NK-92 treated with Interleukin-12 subunit alpha and Interleukin-12 subunit beta, amount 100 ng/mL, for 24 hours (cell line): ENCODE data around the gene MED13.
A peak's percentile ranks its signal among the peaks of the same experiment; 100 is the strongest.
"Not testable (repeated sequence)": the region's sequence is repeated elsewhere in the genome, so short reads cannot be mapped to it uniquely, and the experiment has no call there.

ENCODE experiments used
- DNase-seq: peaks from one replicate; lab custom pipeline; 2025; lab: John Stamatoyannopoulos, UW

The MED13 gene

GRCh38 chr17:62090021-62090824 is 25.1 kb upstream of the MED13 start:
- no peak for DNase-seq

GRCh38 chr17:62089334-62089733 is 24.3 kb upstream of the MED13 start:
- no peak for DNase-seq

- DNase-seq = no peak
Measured at GRCh38 chr17:62086737-62087136, 21.7 kb upstream of the MED13 start.

- no peak for DNase-seq
Measured at GRCh38 chr17:62085511-62086408, 20.7 kb upstream of the MED13 start.

- DNase-seq = no peak
Measured at GRCh38 chr17:62084585-62084984, 19.5 kb upstream of the MED13 start.

GRCh38 chr17:62083651-62084050 is 18.6 kb upstream of the MED13 start:
- no peak for DNase-seq

GRCh38 chr17:62080647-62081046 is 15.6 kb upstream of the MED13 start:
- no peak for DNase-seq

DNA sequence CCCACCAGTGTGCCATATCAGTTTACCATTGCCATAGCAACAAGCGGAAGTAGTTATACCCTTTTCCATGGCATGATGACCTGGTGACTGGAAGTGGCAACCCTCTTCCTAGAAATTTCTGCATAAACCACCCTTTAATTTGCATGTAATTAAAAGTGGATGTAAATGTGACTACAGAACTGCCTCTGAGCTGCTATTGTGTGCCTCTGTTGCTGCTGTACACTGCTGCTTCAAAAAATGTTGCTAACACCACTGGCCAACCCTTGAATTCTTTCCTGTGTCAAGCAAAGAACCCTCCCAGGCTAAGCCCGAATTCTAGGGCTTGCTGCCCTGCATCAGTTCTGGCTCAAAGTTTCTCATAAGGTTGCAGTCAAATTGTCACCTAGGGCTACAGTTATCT is 12.9 kb upstream of the MED13 start:
- no peak for DNase-seq

GRCh38 chr17:62076864-62077788 is 12.0 kb upstream of the MED13 start:
- DNase-seq = no peak

- no peak for DNase-seq
Measured at GRCh38 chr17:62075308-62075815, 10.3 kb upstream of the MED13 start.

DNA sequence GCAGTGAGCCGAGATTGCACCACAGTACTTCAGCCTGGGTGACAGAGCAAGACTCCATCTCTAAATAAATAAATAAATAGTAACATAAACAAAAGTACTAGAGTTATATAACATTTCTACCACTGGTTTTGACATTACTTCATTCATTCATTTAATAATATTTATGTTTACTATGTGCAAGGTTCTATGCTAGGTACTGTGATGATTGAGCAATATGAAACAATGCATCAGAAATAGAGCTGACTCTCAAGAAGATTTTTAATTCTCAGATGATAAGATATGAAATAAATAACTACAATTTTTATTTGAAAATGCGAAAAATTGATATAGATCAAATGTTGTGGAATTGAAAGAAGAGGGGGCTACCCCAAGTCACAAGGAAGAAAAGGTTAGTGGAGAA is 8.9 kb upstream of the MED13 start:
- no peak for DNase-seq

GRCh38 chr17:62072855-62073254 is 7.8 kb upstream of the MED13 start:
- DNase-seq = not testable (repeated sequence)

- DNase-seq = no peak
Measured at GRCh38 chr17:62070900-62071299, 5.8 kb upstream of the MED13 start.

DNA sequence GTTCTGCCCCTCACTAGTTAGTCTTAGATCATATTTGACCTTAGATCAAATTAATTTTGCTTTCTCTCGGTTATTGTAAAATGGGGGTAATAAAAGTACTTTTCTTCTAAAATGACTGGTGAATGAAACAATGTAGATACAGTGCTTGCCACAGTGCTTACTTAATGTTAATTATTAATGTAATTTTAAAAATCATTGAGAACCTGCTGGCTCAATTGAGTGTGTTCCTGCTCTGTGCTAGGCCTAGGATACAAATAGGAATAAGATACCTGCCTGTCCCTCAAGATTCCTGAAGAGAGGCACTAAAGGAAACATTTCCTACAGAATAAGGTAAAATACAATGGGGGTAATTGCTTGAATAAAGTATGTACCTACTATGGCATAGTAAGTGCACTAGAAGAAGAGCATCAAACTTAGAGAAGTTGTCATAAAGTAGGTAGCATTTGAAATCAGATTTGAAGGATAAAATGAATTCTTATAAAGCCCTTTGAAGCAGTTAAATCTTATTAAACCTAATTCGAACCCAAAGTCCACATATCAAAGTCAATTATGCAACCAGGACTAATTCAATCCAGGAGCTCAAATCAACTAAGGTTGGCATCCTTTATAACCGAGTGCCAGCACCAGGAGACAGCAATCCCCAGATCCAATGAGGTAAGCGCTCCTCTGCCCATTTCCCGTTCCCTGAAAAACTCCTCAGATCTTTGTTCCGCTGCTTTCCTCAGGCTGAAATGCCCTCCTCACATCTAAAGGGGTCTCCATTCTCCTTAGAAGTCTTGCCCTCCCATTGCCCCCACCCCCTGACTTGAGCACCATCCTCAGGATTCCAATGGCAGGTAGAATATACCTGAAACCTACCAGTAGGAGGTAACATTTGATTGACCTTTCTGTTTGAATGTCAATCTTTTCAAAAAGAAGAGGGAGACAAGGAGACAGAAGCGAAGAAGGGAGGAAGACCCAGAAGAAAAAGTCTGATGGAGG is 2.4 kb upstream of the MED13 start:
- DNase-seq = no peak

- peak; percentile 98 for DNase-seq
Measured at GRCh38 chr17:62065611-62066468, 762 bp upstream of the MED13 start.

- no peak for DNase-seq
Measured at GRCh38 chr17:62064029-62064790, 868 bp downstream of the MED13 start.

- no peak for DNase-seq
Measured at GRCh38 chr17:62062944-62063343, 2.1 kb downstream of the MED13 start.

- no peak for DNase-seq
Measured at GRCh38 chr17:62062302-62062701, 2.8 kb downstream of the MED13 start.

GRCh38 chr17:62059414-62059813 is 5.7 kb downstream of the MED13 start:
- DNase-seq = no peak
